ENCODE results near the gene SPART.
"Not testable (repeated sequence)": the region's sequence is repeated elsewhere in the genome, so short reads cannot be mapped to it uniquely, and the experiment has no call there.

The SPART gene

GRCh38 chr13:36319793-36320192 lies 26.4 kb downstream of the SPART start:
- not testable (repeated sequence) for DNase-seq (ENCODE audit: low read depth in 3 of 3, low spot score in 1 of 3)

- DNase-seq (ENCODE audit: low read depth in 3 of 3, low spot score in 1 of 3): no peak
These were observed 32.9 kb downstream of the SPART start for GRCh38 chr13:36313047-36313969.

- DNase-seq (ENCODE audit: low read depth in 3 of 3, low spot score in 1 of 3): no peak
These were observed 35.6 kb downstream of the SPART start for GRCh38 chr13:36310417-36311108.

- DNase-seq (ENCODE audit: low read depth in 3 of 3, low spot score in 1 of 3): no peak
These were observed 43.9 kb downstream of the SPART start for GRCh38 chr13:36302289-36302688.

- not testable (repeated sequence) for DNase-seq (ENCODE audit: low read depth in 3 of 3, low spot score in 1 of 3)
These were observed 46.7 kb downstream of the SPART start for GRCh38 chr13:36299469-36299868.

- no peak for DNase-seq (ENCODE audit: low read depth in 3 of 3, low spot score in 1 of 3)
These were observed 47.6 kb downstream of the SPART start for GRCh38 chr13:36298535-36299068.

- DNase-seq (ENCODE audit: low read depth in 3 of 3, low spot score in 1 of 3): peak; percentile 6 to 32 (median 9)
These were observed 48.5 kb downstream of the SPART start, which contains the start of gene CCDC169 for GRCh38 chr13:36297366-36298338. Gene CCDC169, minus strand, starts transcription at chr13:36297814. Its CDS starts 95 bp downstream, at chr13:36297719.

GRCh38 chr13:36294096-36294495 lies 52.1 kb downstream of the SPART start:
- DNase-seq (ENCODE audit: low read depth in 3 of 3, low spot score in 1 of 3): no peak

- DNase-seq (ENCODE audit: low read depth in 3 of 3, low spot score in 1 of 3): no peak
These were observed 52.7 kb downstream of the SPART start for GRCh38 chr13:36293497-36293896.

GRCh38 chr13:36288794-36289391 lies 57.3 kb downstream of the SPART start:
- no peak for DNase-seq (ENCODE audit: low read depth in 3 of 3, low spot score in 1 of 3)

GRCh38 chr13:36286006-36286405 lies 60.2 kb downstream of the SPART start:
- DNase-seq (ENCODE audit: low read depth in 3 of 3, low spot score in 1 of 3): no peak

- DNase-seq (ENCODE audit: low read depth in 3 of 3, low spot score in 1 of 3): no peak
These were observed 63.3 kb downstream of the SPART start for GRCh38 chr13:36282821-36283432.

GRCh38 chr13:36275190-36276002 lies 70.8 kb downstream of the SPART start:
- no peak for DNase-seq (ENCODE audit: low read depth in 3 of 3, low spot score in 1 of 3)

GRCh38 chr13:36273431-36273830 lies 72.8 kb downstream of the SPART start:
- DNase-seq (ENCODE audit: low read depth in 3 of 3, low spot score in 1 of 3): no peak

GRCh38 chr13:36261976-36262375 lies 84.2 kb downstream of the SPART start:
- no peak for DNase-seq (ENCODE audit: low read depth in 3 of 3, low spot score in 1 of 3)

GRCh38 chr13:36261011-36261410 lies 85.2 kb downstream of the SPART start:
- DNase-seq (ENCODE audit: low read depth in 3 of 3, low spot score in 1 of 3): no peak

- DNase-seq (ENCODE audit: low read depth in 3 of 3, low spot score in 1 of 3): no peak
These were observed 86.6 kb downstream of the SPART start for GRCh38 chr13:36259361-36260137.

GRCh38 chr13:36258831-36259230 lies 87.4 kb downstream of the SPART start:
- DNase-seq (ENCODE audit: low read depth in 3 of 3, low spot score in 1 of 3): no peak
